ENCODE results near the gene OBSCN. TPM values are rescaled to one million over a fixed set of nuclear protein-coding genes. Genes with fewer than 3 reads are reported as not detected.

Gene OBSCN
- total RNA-seq, 1 donor from 2014 or later = 5.1 TPM

DNA sequence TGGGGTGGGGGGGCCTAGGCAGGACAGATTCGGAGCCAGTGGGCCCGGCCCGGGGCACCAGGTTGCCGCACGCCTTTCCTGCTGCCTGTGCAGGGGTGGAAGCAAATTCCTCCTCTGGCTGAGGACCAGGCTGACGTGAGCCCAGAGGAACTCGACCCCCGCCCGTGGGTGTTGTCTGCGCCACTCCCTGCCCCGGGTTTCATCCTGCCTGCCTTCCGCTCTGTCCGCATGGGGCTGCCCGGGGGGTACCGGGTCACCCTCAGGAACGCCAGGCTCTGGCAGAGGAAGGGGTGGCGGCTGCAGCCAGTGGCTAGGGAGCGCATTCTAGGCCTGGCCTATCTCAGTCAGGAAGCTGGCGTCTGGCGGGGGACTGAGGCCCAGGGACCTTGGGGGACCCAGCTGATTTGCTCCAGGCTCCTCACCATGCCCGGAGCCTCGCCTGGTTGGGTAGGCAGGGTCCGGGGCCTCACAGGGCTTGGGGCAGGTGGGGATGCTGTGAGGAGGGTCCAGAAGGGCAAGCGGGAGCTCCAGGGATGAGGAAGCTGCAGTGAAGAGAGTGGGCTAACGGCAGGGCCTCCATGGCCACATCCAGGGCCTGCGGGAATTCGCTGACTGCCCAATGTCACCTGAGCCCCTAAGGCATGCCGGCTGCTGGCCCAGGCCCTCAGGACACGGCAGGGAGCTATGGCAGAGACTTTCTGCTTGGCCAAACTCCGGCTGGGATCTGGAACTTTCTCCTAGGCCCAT, 44.7 kb upstream of the OBSCN start:
- no peak overlapping the region for H3K9ac ChIP-seq
- H3K27me3 Mint-ChIP-seq (ENCODE audit: insufficient read depth, low read depth) = peaks cover 6% of the 10 kb centered on the region
- H3K4me3 Mint-ChIP-seq = peak overlapping the region; percentile 87
- no peak overlapping the region for H3K4me2 ChIP-seq
- H3F3A ChIP-seq (ENCODE audit: low read depth) = no peaks in the 10 kb centered on the region
- no peaks in the 10 kb centered on the region for H3K9me3 Mint-ChIP-seq
- TF ChIP-seq, protein P1, sequence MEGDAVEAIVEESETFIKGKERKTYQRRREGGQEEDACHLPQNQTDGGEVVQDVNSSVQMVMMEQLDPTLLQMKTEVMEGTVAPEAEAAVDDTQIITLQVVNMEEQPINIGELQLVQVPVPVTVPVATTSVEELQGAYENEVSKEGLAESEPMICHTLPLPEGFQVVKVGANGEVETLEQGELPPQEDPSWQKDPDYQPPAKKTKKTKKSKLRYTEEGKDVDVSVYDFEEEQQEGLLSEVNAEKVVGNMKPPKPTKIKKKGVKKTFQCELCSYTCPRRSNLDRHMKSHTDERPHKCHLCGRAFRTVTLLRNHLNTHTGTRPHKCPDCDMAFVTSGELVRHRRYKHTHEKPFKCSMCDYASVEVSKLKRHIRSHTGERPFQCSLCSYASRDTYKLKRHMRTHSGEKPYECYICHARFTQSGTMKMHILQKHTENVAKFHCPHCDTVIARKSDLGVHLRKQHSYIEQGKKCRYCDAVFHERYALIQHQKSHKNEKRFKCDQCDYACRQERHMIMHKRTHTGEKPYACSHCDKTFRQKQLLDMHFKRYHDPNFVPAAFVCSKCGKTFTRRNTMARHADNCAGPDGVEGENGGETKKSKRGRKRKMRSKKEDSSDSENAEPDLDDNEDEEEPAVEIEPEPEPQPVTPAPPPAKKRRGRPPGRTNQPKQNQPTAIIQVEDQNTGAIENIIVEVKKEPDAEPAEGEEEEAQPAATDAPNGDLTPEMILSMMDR (IDR thresholded peaks at IDR 0.05) = no peak
- no peak for TF ChIP-seq EZH2phosphoT487 (IDR thresholded peaks at IDR 0.05)
- no peak for TF ChIP-seq EZH2 (IDR thresholded peaks at IDR 0.05)
- peaks cover 20% of the 10 kb centered on the region for H3K79me2 ChIP-seq (ENCODE audit: low read depth)
- H3K4me1 ChIP-seq = peaks cover 20% of the 10 kb centered on the region
- H3K36me3 Mint-ChIP-seq = no peaks in the 10 kb centered on the region
- no peaks in the 10 kb centered on the region for H4K20me1 ChIP-seq (ENCODE audit: low read depth)
- H3K9me3 ChIP-seq (ENCODE audit: low read depth) = no peaks in the 10 kb centered on the region
- H3K27ac Mint-ChIP-seq = no peak overlapping the region
- H3K27ac ChIP-seq = no peak overlapping the region
- no peak overlapping the region for H3K4me3 ChIP-seq
- DNase-seq (ENCODE audit: low spot score) = no peak
- no peaks in the 10 kb centered on the region for H3K36me3 ChIP-seq
- no peaks in the 10 kb centered on the region for H3K27me3 ChIP-seq
- H2AFZ ChIP-seq (replicated peaks) = no peak overlapping the region
- peaks cover 21% of the 10 kb centered on the region for H3K4me1 Mint-ChIP-seq

DNA sequence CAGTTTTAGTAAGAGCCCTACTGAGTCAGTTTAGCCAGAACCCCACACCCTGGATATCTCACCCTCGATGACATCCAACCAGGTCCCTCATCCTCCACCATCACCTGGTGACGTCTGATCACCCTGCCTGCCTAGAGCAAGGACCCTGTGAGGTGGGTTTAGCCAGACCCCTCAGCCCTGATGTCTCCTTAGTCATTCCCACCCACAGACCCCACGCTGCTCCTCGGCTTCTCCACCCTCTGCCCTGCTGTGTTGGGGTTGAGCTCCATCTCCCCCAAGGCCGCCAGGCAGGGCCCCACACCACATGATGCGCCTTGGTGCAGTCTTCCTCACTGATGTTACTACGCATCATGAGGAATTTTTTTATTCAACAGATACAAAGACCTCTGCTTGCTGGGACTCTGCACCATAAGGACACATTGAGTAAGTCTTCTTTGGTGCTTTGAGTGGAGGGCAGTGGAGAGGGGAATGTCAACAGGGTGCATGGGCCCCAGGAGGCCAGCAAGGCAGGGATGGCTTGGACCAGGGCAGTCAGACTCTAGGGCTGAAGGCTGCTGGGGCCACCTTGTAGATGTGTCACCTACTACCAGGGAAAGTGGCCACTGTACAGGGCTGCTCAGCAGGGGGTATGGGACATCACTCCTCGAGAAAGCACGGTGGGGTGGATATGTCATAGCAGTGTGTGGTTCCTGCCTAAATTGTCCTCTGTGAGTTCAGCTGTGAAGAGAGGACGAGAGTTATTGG, 43.9 kb upstream of the OBSCN start:
- no peak overlapping the region for H3K4me3 ChIP-seq
- no peaks in the 10 kb centered on the region for H3K9me3 ChIP-seq (ENCODE audit: low read depth)
- H3F3A ChIP-seq (ENCODE audit: low read depth) = no peaks in the 10 kb centered on the region
- Mint-ChIP-seq H3K27ac (peak overlapping the region; percentile 82), H3K9me3 (no peaks in the 10 kb centered on the region), H3K27me3 (ENCODE audit: insufficient read depth, low read depth) (peaks cover 6% of the 10 kb centered on the region), H3K4me1 (peaks cover 21% of the 10 kb centered on the region), H3K36me3 (peaks cover 2% of the 10 kb centered on the region), H3K4me3 (peak overlapping the region; percentile 87)
- no peaks in the 10 kb centered on the region for H4K20me1 ChIP-seq (ENCODE audit: low read depth)
- H3K4me2 ChIP-seq = no peak overlapping the region
- TF ChIP-seq EZH2phosphoT487 (IDR thresholded peaks at IDR 0.05) (no peak), EZH2 (IDR thresholded peaks at IDR 0.05) (no peak)
- TF ChIP-seq, protein P1 (IDR thresholded peaks at IDR 0.05) = no peak
- peaks cover 20% of the 10 kb centered on the region for H3K4me1 ChIP-seq
- H3K27me3 ChIP-seq = no peaks in the 10 kb centered on the region
- peaks cover 23% of the 10 kb centered on the region for H3K79me2 ChIP-seq (ENCODE audit: low read depth)
- H3K27ac ChIP-seq = no peak overlapping the region
- H3K36me3 ChIP-seq = no peaks in the 10 kb centered on the region
- H2AFZ ChIP-seq (replicated peaks) = no peak overlapping the region
- DNase-seq (ENCODE audit: low spot score) = no peak
- H3K9ac ChIP-seq = no peak overlapping the region

DNA sequence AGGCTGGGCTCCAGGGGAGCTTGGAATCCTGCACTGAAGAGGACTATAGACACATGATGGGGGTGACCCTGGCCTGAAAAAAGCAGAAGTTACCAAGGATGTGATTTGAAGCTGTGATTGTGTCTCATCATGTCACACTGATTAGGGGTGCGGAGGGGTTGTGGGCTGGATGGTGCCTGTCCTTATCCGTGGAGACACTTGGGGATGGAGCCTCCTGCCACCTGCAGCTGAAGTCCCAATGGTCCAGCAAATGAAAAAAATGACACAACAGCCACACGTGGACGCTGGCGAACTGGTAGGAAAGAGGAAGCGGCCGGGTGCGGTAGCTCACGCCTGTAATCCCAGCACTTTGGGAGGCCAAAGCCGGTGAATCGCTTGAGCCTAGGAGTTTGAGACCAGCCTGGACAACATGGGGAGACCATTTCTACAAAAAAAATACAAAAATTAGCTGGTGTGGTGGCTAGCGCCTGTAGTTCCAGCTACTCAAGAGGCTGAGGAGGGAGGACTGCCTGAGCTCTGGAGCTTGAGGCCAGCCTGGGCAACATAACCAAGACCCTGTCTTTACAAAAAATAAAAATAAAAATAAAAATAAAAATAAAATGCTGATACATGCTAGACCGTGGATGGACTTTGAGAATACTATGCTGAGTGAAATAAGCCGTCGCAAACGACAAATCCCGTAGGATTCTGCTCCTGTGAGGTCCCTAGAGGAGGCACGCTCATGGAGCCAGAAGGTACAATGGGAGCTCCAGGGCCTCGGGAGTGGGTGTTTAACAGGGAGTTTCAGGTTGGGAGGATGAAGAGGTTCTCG, 43.1 kb upstream of the OBSCN start:
- H3K36me3 Mint-ChIP-seq = peaks cover 6% of the 10 kb centered on the region
- peak overlapping the region; percentile 87 for H3K4me3 Mint-ChIP-seq
- TF ChIP-seq EZH2phosphoT487 (IDR thresholded peaks at IDR 0.05) (no peak), EZH2 (IDR thresholded peaks at IDR 0.05) (no peak)
- TF ChIP-seq, protein P1 (IDR thresholded peaks at IDR 0.05) = no peak
- H4K20me1 ChIP-seq (ENCODE audit: low read depth) = no peaks in the 10 kb centered on the region
- peaks cover 23% of the 10 kb centered on the region for H3K79me2 ChIP-seq (ENCODE audit: low read depth)
- H3K4me1 Mint-ChIP-seq = peaks cover 21% of the 10 kb centered on the region
- no peak for DNase-seq (ENCODE audit: low spot score)
- H3F3A ChIP-seq (ENCODE audit: low read depth) = no peaks in the 10 kb centered on the region
- no peaks in the 10 kb centered on the region for H3K9me3 ChIP-seq (ENCODE audit: low read depth)
- H3K4me1 ChIP-seq = peaks cover 20% of the 10 kb centered on the region
- H3K4me3 ChIP-seq = peak overlapping the region; percentile 49
- H3K27ac Mint-ChIP-seq = peak overlapping the region; percentile 96
- H3K27ac ChIP-seq = no peak overlapping the region
- H3K36me3 ChIP-seq = no peaks in the 10 kb centered on the region
- no peak overlapping the region for H3K9ac ChIP-seq
- H3K27me3 Mint-ChIP-seq (ENCODE audit: insufficient read depth, low read depth) = peaks cover 4% of the 10 kb centered on the region
- H2AFZ ChIP-seq (replicated peaks) = no peak overlapping the region
- H3K27me3 ChIP-seq = no peaks in the 10 kb centered on the region
- no peaks in the 10 kb centered on the region for H3K9me3 Mint-ChIP-seq
- peak overlapping the region; percentile 82 for H3K4me2 ChIP-seq
